HG02678 (cell line): ENCODE measurements around the gene CEP97.

Source experiments
- ATAC-seq: cut with Tn5 transposase; IDR thresholded peaks from one replicate; pipeline ENCODE4 v1.9.1; 2021; ENCODE audit warnings: mild to moderate bottlenecking, moderate library complexity; ENCODE audit not compliant: unreplicated experiment

Gene CEP97

DNA sequence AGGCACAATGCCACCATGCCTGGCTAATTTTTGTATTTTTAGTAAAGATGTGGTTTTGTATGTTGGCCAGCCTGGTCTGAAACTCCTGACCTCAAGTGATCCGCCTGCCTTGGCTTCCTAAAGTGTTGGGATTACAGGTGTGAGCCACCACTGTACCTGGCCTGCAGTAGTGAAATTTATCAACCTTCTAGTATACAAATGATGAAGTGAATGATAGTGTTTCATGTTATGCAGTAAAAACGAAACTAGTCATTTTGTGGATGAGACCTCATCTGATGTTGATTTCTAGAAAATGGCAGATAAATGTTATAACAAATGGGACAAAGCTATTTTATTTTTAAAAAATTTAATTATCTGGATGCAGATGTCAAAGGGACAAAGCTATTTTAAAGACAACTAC is 87.5 kb downstream of the CEP97 start:
- no peak for ATAC-seq

DNA sequence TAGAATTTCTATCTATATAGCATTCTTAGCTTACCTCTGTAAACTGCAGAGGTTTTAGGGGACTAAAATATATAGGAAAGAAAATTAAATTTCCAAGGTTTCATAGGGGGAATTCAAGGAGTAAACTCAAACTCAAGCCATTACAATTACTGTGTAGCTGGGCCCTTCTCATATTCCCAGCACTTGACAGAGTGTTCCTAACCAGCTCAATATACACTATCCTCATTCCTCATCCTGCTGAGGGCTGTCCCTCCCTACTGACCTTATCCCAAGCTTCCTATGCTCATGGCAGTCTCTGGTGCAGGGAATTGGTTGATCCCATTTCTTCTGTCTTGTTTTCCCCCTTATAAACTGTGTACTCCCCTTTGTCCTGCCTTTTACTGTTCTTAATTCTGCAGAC is 88.5 kb downstream of the CEP97 start:
- ATAC-seq: no peak

DNA sequence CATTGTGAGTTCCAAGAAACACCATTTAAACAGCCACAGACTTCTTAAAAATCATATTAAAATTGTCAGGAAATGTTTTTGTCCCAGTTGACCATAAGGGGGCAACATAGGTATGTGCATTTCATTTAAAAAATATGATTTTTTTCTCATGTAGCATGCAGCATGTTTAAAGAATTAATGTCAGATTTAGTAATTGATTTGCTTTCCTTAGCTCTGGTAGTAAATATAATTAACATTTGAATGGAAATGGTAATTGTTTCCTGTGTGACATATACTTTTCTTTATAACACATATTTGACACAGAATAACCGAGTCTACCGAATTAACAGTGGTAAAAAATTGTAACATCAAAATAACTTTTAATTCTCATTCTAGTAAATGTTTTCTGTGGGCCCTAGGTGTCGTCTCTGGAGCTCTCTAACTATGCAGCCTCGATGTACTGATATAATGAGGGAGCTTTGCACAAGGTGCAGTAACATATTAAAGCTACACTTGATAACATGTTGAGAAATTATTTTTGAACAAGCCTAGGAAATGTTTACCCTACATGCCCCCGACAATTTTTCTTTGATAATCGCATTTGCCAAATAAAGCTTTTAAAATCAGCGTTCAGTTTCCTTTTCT is 89.5 kb downstream of the CEP97 start:
- no peak for ATAC-seq

DNA sequence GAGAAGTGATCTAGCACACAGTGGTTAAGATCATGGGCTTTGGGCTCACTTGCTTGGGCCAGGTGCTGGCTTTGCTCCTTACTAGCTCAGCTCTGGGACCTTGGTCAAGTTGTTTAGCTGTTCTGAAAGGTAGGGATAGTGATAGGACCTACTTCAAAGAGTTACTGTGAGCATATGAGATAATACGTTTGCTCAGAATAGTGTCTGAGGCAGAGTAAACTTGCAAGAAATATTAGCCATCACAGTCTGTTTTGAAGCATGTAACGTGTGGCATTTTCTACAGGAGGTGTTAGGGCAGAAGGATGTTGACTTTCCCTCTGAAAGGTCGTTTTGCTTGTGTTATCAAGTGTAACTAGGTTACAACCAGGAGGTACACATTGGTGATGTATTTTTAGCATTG is 90.4 kb downstream of the CEP97 start:
- no peak for ATAC-seq

DNA sequence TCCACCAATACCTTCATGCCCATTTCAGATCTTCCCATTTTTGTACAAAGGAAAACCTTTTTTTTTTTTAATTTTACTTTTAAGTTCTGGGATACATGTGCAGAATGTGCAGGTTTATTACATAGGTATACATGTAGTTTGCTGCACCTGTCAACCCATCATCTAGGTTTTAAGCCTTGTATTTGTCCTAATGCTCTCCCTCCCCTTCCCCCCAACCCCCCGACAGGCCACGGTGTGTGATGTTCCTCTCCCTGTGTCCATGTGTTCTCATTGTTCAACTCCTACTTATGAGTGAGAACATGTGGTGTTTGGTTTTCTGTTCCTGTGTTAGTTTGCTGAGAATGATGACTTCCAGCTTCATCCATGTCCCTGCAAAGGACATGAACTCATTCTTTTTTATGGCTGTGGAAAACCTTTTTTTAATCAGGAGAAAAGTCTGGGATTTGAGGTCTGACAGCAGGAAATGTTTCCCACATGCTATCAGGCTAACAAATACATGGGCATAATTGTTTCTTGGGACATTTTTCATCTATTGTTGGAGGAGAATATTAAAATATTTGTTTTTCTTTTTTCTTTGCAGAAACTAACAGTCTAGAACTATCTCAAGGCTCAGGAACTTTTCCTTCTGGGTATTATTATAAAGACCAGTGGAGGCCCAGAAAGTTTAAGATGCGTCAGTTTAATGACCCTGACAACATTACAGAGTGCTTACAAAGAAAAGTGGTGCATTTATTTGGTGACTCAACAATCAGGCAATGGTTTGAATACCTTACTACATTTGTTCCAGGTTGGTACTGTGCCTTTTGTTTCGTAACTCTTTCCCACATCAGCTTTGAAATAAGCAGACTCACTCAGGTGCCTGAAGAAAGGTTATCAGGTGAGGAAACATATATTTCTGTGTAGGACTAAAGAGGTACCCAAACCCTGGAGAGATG is 92.1 kb downstream of the CEP97 start:
- no peak for ATAC-seq

- ATAC-seq: no peak
Measured at GRCh38 chr3:101817992-101818391, 93.6 kb downstream of the CEP97 start.

GRCh38 chr3:101819649-101820206 is 95.3 kb downstream of the CEP97 start:
- peak; percentile 78 for ATAC-seq
